ENCODE measurements around the gene TADA3. TPM values are rescaled to one million over a fixed set of nuclear protein-coding genes. Genes with fewer than 3 reads are reported as not detected.
A peak's percentile ranks its signal among the peaks of the same experiment; 100 is the strongest.

TADA3 gene
- total and polyA plus RNA-seq, 4 donors: 41.6 to 62.3 (median 53.2) TPM

DNA sequence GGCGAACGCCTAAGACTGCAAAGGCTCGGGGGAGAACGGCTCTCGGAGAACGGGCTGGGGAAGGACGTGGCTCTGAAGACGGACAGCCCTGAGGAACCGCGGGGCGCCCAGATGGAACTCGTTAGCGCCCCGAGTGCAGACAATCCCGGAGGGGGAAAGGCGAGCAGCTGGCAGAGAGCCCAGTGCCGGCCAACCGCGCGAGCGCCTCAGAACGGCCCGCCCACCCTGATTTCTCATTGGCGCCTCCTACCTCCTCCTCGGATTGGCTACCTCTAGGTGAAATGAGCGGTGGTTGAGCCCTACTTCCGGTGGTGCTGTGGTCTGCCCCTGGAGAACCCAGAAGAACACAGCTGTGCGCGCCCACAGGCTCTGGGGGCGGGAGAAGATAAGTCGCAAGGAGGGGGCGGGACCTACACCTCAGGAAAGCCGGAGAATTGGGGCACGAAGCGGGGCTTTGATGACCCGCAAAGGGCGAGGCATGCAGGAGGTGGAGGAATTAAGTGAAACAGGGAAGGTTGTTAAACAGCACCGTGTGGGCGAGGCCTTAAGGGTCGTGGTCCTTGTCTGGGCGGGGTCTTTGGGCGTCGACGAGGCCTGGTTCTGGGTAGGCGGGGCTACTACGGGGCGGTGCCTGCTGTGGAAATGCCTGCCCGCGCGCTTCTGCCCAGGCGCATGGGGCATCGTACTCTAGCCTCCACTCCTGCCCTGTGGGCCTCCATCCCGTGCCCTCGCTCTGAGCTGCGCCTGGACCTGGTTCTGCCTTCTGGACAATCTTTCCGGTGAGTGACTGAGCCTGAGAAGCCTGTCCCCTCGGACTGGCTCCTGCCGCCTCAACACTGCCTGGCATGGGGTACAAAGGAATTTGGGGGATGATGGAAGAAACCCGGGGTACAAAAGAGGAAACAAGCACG lies 42.4 kb downstream of the TADA3 start, which contains the start of gene OGG1:
TSS of gene OGG1 (plus strand) at position 308 of the 911 bp plus-strand sequence. CDS start at position 643, 335 bp downstream.
- H3K27me3 ChIP-seq (ENCODE audit: control insufficient read depth in 3 of 3, insufficient read depth in 3 of 3, low read length in 2 of 3): no peaks in the 10 kb centered on the region
- TF ChIP-seq, protein P1, sequence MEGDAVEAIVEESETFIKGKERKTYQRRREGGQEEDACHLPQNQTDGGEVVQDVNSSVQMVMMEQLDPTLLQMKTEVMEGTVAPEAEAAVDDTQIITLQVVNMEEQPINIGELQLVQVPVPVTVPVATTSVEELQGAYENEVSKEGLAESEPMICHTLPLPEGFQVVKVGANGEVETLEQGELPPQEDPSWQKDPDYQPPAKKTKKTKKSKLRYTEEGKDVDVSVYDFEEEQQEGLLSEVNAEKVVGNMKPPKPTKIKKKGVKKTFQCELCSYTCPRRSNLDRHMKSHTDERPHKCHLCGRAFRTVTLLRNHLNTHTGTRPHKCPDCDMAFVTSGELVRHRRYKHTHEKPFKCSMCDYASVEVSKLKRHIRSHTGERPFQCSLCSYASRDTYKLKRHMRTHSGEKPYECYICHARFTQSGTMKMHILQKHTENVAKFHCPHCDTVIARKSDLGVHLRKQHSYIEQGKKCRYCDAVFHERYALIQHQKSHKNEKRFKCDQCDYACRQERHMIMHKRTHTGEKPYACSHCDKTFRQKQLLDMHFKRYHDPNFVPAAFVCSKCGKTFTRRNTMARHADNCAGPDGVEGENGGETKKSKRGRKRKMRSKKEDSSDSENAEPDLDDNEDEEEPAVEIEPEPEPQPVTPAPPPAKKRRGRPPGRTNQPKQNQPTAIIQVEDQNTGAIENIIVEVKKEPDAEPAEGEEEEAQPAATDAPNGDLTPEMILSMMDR (IDR thresholded peaks at IDR 0.05; ENCODE audit: control extremely low read depth, extremely low read depth): no peak
- H3K9me3 ChIP-seq (ENCODE audit: control insufficient read depth in 4 of 4, insufficient read depth in 3 of 4, low read length in 3 of 4): no peaks in the 10 kb centered on the region
- ATAC-seq (ENCODE audit: insufficient read depth, low FRiP score) (peak; percentile 98), DNase-seq (peak; percentile 99 to 100 (median 100))
- H3K36me3 ChIP-seq (ENCODE audit: control insufficient read depth in 4 of 4, insufficient read depth in 4 of 4, low read length in 4 of 4): peaks cover 28 to 61% (median 42%) of the 10 kb centered on the region in 4 donors
- 0% methylated on average over 59 to 60 of the region's 60 CpGs for WGBS, 2 donors
- peak within 1 kb of the TSS in 1 of 2 donors; percentile 68 for H3K9ac ChIP-seq (ENCODE audit: insufficient read depth in 1 of 2, low read length in 2 of 2)
- H3K4me3 ChIP-seq: peak within 1 kb of the TSS; percentile 61
- peaks cover 0 to 31% (median 9%) of the 10 kb centered on the region in 5 donors for H3K4me1 ChIP-seq (ENCODE audit: control insufficient read depth in 5 of 5, insufficient read depth in 5 of 5, low read length in 5 of 5)
- peak within 1 kb of the TSS; percentile 81 to 92 for H3K27ac ChIP-seq (ENCODE audit: low read depth in 1 of 2, low read length in 1 of 2)

DNA sequence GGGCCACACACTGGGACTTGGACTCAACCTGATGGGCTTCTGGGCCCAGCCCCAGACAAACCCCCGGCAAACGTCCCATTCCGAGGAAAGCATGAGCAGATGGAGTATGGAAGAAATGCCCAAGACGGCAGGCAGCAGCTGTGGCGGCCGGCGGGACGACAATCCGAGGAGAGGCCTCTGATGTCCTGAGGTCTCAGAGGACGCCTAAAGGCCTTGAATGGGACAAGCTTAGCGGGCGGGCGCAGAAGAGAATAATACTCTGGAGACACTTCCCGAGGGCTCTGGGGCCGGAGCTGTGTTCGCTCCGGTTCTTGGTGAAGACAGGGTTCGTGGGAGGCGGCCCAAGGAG lies 43.0 kb downstream of the TADA3 start:
- ATAC-seq (ENCODE audit: insufficient read depth, low FRiP score) (no peak), DNase-seq (no peak)
- H3K9me3 ChIP-seq (ENCODE audit: control insufficient read depth in 4 of 4, insufficient read depth in 3 of 4, low read length in 3 of 4): no peaks in the 10 kb centered on the region
- peak overlapping the region; percentile 81 to 92 for H3K27ac ChIP-seq (ENCODE audit: low read depth in 1 of 2, low read length in 1 of 2)
- peak overlapping the region; percentile 45 for H3K4me3 ChIP-seq
- 9 to 16% methylated on average over 19 of the region's 19 CpGs for WGBS, 2 donors
- H3K27me3 ChIP-seq (ENCODE audit: control insufficient read depth in 3 of 3, insufficient read depth in 3 of 3, low read length in 2 of 3): no peaks in the 10 kb centered on the region
- H3K9ac ChIP-seq (ENCODE audit: insufficient read depth in 1 of 2, low read length in 2 of 2): peak overlapping the region in 1 of 2 donors; percentile 68
- peaks cover 0 to 28% (median 6%) of the 10 kb centered on the region in 5 donors for H3K4me1 ChIP-seq (ENCODE audit: control insufficient read depth in 5 of 5, insufficient read depth in 5 of 5, low read length in 5 of 5)
- peaks cover 35 to 62% (median 46%) of the 10 kb centered on the region in 4 donors for H3K36me3 ChIP-seq (ENCODE audit: control insufficient read depth in 4 of 4, insufficient read depth in 4 of 4, low read length in 4 of 4)
- TF ChIP-seq, protein P1 (IDR thresholded peaks at IDR 0.05; ENCODE audit: control extremely low read depth, extremely low read depth): no peak

DNA sequence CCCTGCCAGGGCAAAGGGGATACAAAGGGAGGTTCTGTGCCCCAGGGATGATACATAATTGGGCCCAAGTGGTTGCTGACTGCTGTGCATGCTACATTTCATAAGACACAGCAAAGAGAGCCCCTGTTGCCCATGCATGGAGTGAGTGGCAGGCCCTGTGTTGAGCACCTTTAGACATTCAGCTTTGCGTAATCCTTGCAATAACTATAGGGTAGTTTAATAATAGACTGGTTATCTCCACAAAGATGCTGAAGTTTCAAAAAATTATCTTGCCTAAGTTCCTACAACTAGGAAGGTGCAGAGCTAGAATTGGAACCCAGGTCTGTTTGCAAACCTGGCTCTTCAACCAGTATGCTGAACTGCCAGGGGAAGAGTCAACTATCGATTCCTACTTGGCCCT lies 44.2 kb downstream of the TADA3 start:
- H3K27ac ChIP-seq (ENCODE audit: low read depth in 1 of 2, low read length in 1 of 2): no peak overlapping the region
- TF ChIP-seq, protein P1 (IDR thresholded peaks at IDR 0.05; ENCODE audit: control extremely low read depth, extremely low read depth): no peak
- no peak for ATAC-seq (ENCODE audit: insufficient read depth, low FRiP score)
- H3K36me3 ChIP-seq (ENCODE audit: control insufficient read depth in 4 of 4, insufficient read depth in 4 of 4, low read length in 4 of 4): peaks cover 46 to 64% (median 54%) of the 10 kb centered on the region in 4 donors
- WGBS, 2 donors: 94 to 100% methylated on average over 2 of the region's 2 CpGs
- H3K9me3 ChIP-seq (ENCODE audit: control insufficient read depth in 4 of 4, insufficient read depth in 3 of 4, low read length in 3 of 4): no peaks in the 10 kb centered on the region
- no peaks in the 10 kb centered on the region for H3K27me3 ChIP-seq (ENCODE audit: control insufficient read depth in 3 of 3, insufficient read depth in 3 of 3, low read length in 2 of 3)
- peaks cover 0 to 28% (median 6%) of the 10 kb centered on the region in 5 donors for H3K4me1 ChIP-seq (ENCODE audit: control insufficient read depth in 5 of 5, insufficient read depth in 5 of 5, low read length in 5 of 5)
- DNase-seq: no peak
- no peak overlapping the region for H3K9ac ChIP-seq (ENCODE audit: insufficient read depth in 1 of 2, low read length in 2 of 2)
- H3K4me3 ChIP-seq: no peak overlapping the region
